Lower leg skin (tissue), 4 donors: ENCODE measurements around the gene CDCA4. TPM values are rescaled to one million over a fixed set of nuclear protein-coding genes. Genes with fewer than 3 reads are reported as not detected.

Experiments used
- DNase-seq, 2 donors: peaks; one replicate each; pipeline ENCODE4 v3.0.0-alpha.2; 2019; ENCODE audit warnings: low spot score in 2 of 2
- H3K4me3 ChIP-seq: fragments of 200-600 bp; sonication (generic); 2 replicates; pipeline ENCODE4 v1.5.1; 2017; ENCODE audit warnings: mild to moderate bottlenecking, low read depth; ENCODE audit not compliant: poor library complexity, severe bottlenecking
- POLR2A ChIP-seq, 2 donors: fragments of 450-650 bp; IDR thresholded peaks; one replicate each; pipeline ENCODE4 v1.6.1; 2016 to 2017; ENCODE audit warnings: antibody characterized with exemption in 2 of 2, mild to moderate bottlenecking in 1 of 2, moderate library complexity in 1 of 2
- WGBS, 2 donors: methylation state at CpG; one replicate each; pipeline ENCODE4 v1.1.5; 2018; 5-methylcytosine and 5-hydroxymethylcytosine counted together
- intact Hi-C: fragments of 100-400 bp; cut with DNase I; formaldehyde crosslinking; loops from one replicate; pipeline ENCODE4 v1.15.0; 2023; ENCODE audit warnings: low total_unique reads
- total RNA-seq, 4 donors: library from RNA; depleted of rRNA; stranded (reverse); fragments of >200 nt; gene quantifications; one replicate each; pipeline ENCODE4 v1.1.0, GENCODE V29; 2016
- TF ChIP-seq, protein P1 (sequence below), 3 donors: fragments of 450-650 bp; IDR thresholded peaks; one replicate each; pipeline ENCODE4 v1.5.1; 2016; ENCODE audit warnings: antibody characterized with exemption in 3 of 3, mild to moderate bottlenecking in 3 of 3, moderate library complexity in 2 of 3

CDCA4 gene
- total RNA-seq, 4 donors from 2014 or later: 39.3 to 45.7 (median 41.5) TPM

GRCh38 chr14:104965561-104966231, 55.2 kb downstream of the CDCA4 start:
- DNase-seq: no peak
- intact Hi-C loops: no loop called here
- H3K4me3 ChIP-seq: no peak overlapping the region
- WGBS, 2 donors: 35 to 46% methylated on average over 9 to 11 of the region's 13 CpGs
- no peak for TF ChIP-seq POLR2A (IDR thresholded peaks at IDR 0.05)
- TF ChIP-seq, protein P1, sequence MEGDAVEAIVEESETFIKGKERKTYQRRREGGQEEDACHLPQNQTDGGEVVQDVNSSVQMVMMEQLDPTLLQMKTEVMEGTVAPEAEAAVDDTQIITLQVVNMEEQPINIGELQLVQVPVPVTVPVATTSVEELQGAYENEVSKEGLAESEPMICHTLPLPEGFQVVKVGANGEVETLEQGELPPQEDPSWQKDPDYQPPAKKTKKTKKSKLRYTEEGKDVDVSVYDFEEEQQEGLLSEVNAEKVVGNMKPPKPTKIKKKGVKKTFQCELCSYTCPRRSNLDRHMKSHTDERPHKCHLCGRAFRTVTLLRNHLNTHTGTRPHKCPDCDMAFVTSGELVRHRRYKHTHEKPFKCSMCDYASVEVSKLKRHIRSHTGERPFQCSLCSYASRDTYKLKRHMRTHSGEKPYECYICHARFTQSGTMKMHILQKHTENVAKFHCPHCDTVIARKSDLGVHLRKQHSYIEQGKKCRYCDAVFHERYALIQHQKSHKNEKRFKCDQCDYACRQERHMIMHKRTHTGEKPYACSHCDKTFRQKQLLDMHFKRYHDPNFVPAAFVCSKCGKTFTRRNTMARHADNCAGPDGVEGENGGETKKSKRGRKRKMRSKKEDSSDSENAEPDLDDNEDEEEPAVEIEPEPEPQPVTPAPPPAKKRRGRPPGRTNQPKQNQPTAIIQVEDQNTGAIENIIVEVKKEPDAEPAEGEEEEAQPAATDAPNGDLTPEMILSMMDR (IDR thresholded peaks at IDR 0.05): no peak

DNA sequence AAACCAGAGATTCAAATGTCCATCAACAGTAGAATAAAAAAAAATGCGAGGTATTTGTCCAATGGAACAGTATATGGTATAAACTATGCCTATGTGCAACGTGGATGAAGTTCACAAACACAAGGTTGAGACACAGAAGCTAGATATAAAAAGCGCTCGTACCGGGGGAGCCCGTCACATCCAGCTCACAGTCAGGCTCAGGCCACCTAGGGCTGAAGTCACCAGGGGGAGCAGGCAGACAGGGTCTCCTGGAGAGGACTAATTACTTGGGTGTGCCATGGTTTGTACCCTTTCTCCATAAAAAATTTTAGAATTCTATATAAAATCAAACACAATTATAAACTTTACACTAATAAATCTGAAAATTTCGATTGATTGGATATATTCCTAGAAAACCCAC, 56.3 kb downstream of the CDCA4 start:
- H3K4me3 ChIP-seq: no peak overlapping the region
- intact Hi-C loops: no loop called here
- 84 to 86% methylated on average over 7 of the region's 7 CpGs for WGBS, 2 donors
- no peak for TF ChIP-seq POLR2A (IDR thresholded peaks at IDR 0.05)
- TF ChIP-seq, protein P1 (IDR thresholded peaks at IDR 0.05): no peak
- DNase-seq: no peak

Other genes starting within 250 kb of the CDCA4 start
- gene AKT1, start 225.3 kb downstream of the CDCA4 start, total RNA-seq: 10 to 100 TPM; 51.9 to 91.0 (median 88.7) TPM
- 10 to 100 TPM in 2 of 4 donors, 1 to 10 TPM in 2; 1.6 to 11.9 (median 8.6) TPM for gene ZBTB42, start 220.0 kb downstream of the CDCA4 start, total RNA-seq
- gene CEP170B, start 155.8 kb downstream of the CDCA4 start, total RNA-seq: 10 to 100 TPM; 41.8 to 80.8 (median 58.5) TPM
- 1 to 10 TPM in 3 of 4 donors, under 1 TPM in 1; 0.84 to 2.6 (median 1.2) TPM for gene PLD4, start 96.2 kb downstream of the CDCA4 start, total RNA-seq
- gene AHNAK2, start 42.7 kb downstream of the CDCA4 start, total RNA-seq: 100 to 1,000 TPM; 671 to 950 (median 756) TPM
- 10 to 100 TPM in 1 of 4 donors, 1 to 10 TPM in 3; 2.2 to 11.7 (median 6.5) TPM for gene CLBA1, start 35.3 kb downstream of the CDCA4 start, total RNA-seq
- 1 to 10 TPM in 3 of 4 donors, under 1 TPM in 1; 0.84 to 1.3 (median 1.1) TPM for gene GPR132, start 44.3 kb upstream of the CDCA4 start, total RNA-seq
- 10 to 100 TPM; 50.4 to 96.1 (median 63.1) TPM for gene JAG2, start 147.7 kb upstream of the CDCA4 start, total RNA-seq
- 10 to 100 TPM; 12.9 to 19.4 (median 15.7) TPM for gene NUDT14, start 160.2 kb upstream of the CDCA4 start, total RNA-seq
- 10 to 100 TPM; 44.5 to 70.6 (median 62.6) TPM for gene BTBD6, start 227.4 kb upstream of the CDCA4 start, total RNA-seq